HCT116 (cell line): ENCODE data around the gene C10orf105. TPM values are rescaled to one million over a fixed set of nuclear protein-coding genes. Genes with fewer than 3 reads are reported as not detected.

Source experiments
- ATAC-seq: fragments of 200-7000 bp; cut with Tn5 transposase; 2 replicates; pipeline ENCODE4 v1.9.1; 2020; ENCODE audit warnings: mild to moderate bottlenecking, moderate library complexity
- BruUV-seq: library from RNA; stranded (reverse); fragments of 400-500 nt; replicated peaks from 2 replicates; lab custom pipeline; 2021; lab: Mats Ljungman, UMichigan
- CTCF ChIA-PET: fragments of 300-600 bp; sonication (Branson Sonifier 250); formaldehyde crosslinking; loops from one replicate; lab custom pipeline; 2021; ENCODE audit warnings: antibody characterized with exemption; lab: Charles Lee
- POLR2A ChIA-PET: fragments of 300-600, 350-600 bp; sonication (Branson Sonifier 250); formaldehyde crosslinking; loops from one replicate; lab custom pipeline; 2021; ENCODE audit warnings: antibody characterized with exemption; lab: Charles Lee
- RAD21 ChIA-PET, 2 experiments: fragments of 300-600 bp; sonication (Branson Sonifier 250); formaldehyde crosslinking; loops; one replicate each; lab custom pipeline; 2023; ENCODE audit warnings: low total read pairs in 2 of 2; ENCODE audit not compliant: uncharacterized antibody in 2 of 2, unreplicated experiment in 2 of 2, low non-redundant PET in 1 of 2; lab: Charles Lee
- DNase-seq: peaks from one replicate; pipeline ENCODE4 v3.0.0-alpha.2; 2010; ENCODE audit warnings: low read depth, low spot score
- H2AFZ ChIP-seq: fragments of 200-600 bp; shearing (Covaris generic), sonication (generic); 2 replicates; pipeline ENCODE4 v1.6.1; 2017; ENCODE audit warnings: low read depth, mixed run types, mixed read lengths, antibody characterized with exemption, low read length; ENCODE audit not compliant: poor library complexity, severe bottlenecking
- H3K27ac ChIP-seq: 2 replicates; pipeline ENCODE4 v1.5.1; 2012; ENCODE audit warnings: low read depth, low read length
- H3K27me3 ChIP-seq: fragments of 200-600 bp; sonication (generic); 2 replicates; pipeline ENCODE4 v1.6.1; 2016; ENCODE audit warnings: mixed run types, low read length, mixed read lengths; ENCODE audit not compliant: insufficient read depth
- H3K36me3 ChIP-seq, 2 experiments: fragments of 200-500 bp in 1 of 2; fragments of 200-600 bp in 1 of 2; sonication (Bioruptor generic) in 1 of 2; sonication (generic) in 1 of 2; 2 replicates each; pipeline versions ENCODE4 v1.5.1 to v1.6.1; 2014 to 2016; ENCODE audit warnings: low read length in 2 of 2, inconsistent platforms in 1 of 2, mixed read lengths in 1 of 2, mixed run types in 1 of 2; ENCODE audit not compliant: insufficient read depth in 2 of 2, control insufficient read depth in 1 of 2
- H3K4me1 ChIP-seq, 2 experiments: fragments of 200-600 bp in 1 of 2; sonication (generic) in 1 of 2; 2 replicates each; pipeline versions ENCODE4 v1.5.1 to v1.6.1; 2012 to 2017; ENCODE audit warnings: low read length in 2 of 2, inconsistent platforms in 1 of 2, mild to moderate bottlenecking in 1 of 2, mixed read lengths in 1 of 2, mixed run types in 1 of 2, moderate library complexity in 1 of 2; ENCODE audit not compliant: insufficient read depth in 2 of 2, control insufficient read depth in 1 of 2
- H3K4me2 ChIP-seq: fragments of 200-600 bp; sonication (generic); 2 replicates; pipeline ENCODE4 v1.6.1; 2017; ENCODE audit warnings: mixed run types, low read length, mixed read lengths
- H3K4me3 ChIP-seq, 2 experiments: fragments of 200-600 bp in 1 of 2; sonication (generic) in 1 of 2; replicated peaks in 1 of 2; 2 replicates each; pipeline ENCODE4 v1.5.1; 2011 to 2016; ENCODE audit warnings: low read length in 2 of 2, control low read depth in 1 of 2, low read depth in 1 of 2, mild to moderate bottlenecking in 1 of 2, mixed read lengths in 1 of 2, mixed run types in 1 of 2
- H3K79me2 ChIP-seq: fragments of 200-600 bp; sonication (generic); 2 replicates; pipeline ENCODE4 v1.6.1; 2017; ENCODE audit warnings: mild to moderate bottlenecking, mixed run types, low read length, moderate library complexity, mixed read lengths; ENCODE audit not compliant: insufficient read depth
- H3K9ac ChIP-seq: fragments of 200-600 bp; sonication (generic); 2 replicates; pipeline ENCODE4 v1.6.1; 2016; ENCODE audit warnings: low read length, mixed read lengths
- H3K9me2 ChIP-seq: fragments of 200-600 bp; sonication (generic), shearing (Covaris generic); 2 replicates; pipeline ENCODE4 v1.6.1; 2017; ENCODE audit warnings: mixed run types, mild to moderate bottlenecking, moderate library complexity; ENCODE audit not compliant: insufficient read depth
- H3K9me3 ChIP-seq, 2 experiments: fragments of 200-500 bp in 1 of 2; fragments of 200-600 bp in 1 of 2; sonication (Bioruptor generic) in 1 of 2; sonication (generic) in 1 of 2; 2 replicates each; pipeline ENCODE4 v1.6.1; 2014 to 2017; ENCODE audit warnings: low read length in 2 of 2, mixed read lengths in 2 of 2, inconsistent platforms in 1 of 2, low read depth in 1 of 2, mild to moderate bottlenecking in 1 of 2, mixed run types in 1 of 2, moderate library complexity in 1 of 2; ENCODE audit not compliant: control insufficient read depth in 1 of 2, insufficient read depth in 1 of 2
- H4K20me1 ChIP-seq: fragments of 200-600 bp; sonication (generic), shearing (Covaris generic); 2 replicates; pipeline ENCODE4 v1.6.1; 2017; ENCODE audit warnings: mixed run types, mild to moderate bottlenecking, moderate library complexity; ENCODE audit not compliant: insufficient read depth
- CBX3 ChIP-seq: IDR thresholded peaks from 2 replicates; pipeline ENCODE4 v1.6.1; 2012; ENCODE audit warnings: low read depth
- CEBPB ChIP-seq: IDR thresholded peaks from 2 replicates; pipeline ENCODE4 v1.6.1; 2012; ENCODE audit warnings: low read depth
- ELF1 ChIP-seq: IDR thresholded peaks from 2 replicates; pipeline ENCODE4 v1.6.1; 2012; ENCODE audit warnings: low read depth, borderline replicate concordance
- FOSL1 ChIP-seq: IDR thresholded peaks from 2 replicates; pipeline ENCODE4 v1.6.1; 2012; ENCODE audit warnings: low read depth
- JUND ChIP-seq: IDR thresholded peaks from 2 replicates; pipeline ENCODE4 v1.6.1; 2012
- POLR2A ChIP-seq: IDR thresholded peaks from 2 replicates; pipeline ENCODE4 v1.7.0; 2011; ENCODE audit warnings: borderline replicate concordance; ENCODE audit not compliant: insufficient read depth, insufficient read length; ENCODE audit errors: extremely low read depth
- RAD21 ChIP-seq: IDR thresholded peaks from 2 replicates; pipeline ENCODE4 v1.6.1; 2012; ENCODE audit warnings: low read depth, mild to moderate bottlenecking
- SIN3A ChIP-seq: IDR thresholded peaks from 2 replicates; pipeline ENCODE4 v1.6.1; 2012; ENCODE audit warnings: low read depth
- SP1 ChIP-seq: IDR thresholded peaks from 2 replicates; pipeline ENCODE4 v1.6.1; 2012; ENCODE audit warnings: low read depth
- SRF ChIP-seq: IDR thresholded peaks from 2 replicates; pipeline ENCODE4 v1.6.1; 2012; ENCODE audit warnings: low read depth
- TCF7L2 ChIP-seq: IDR thresholded peaks from 2 replicates; pipeline ENCODE4 v1.7.0; 2011; ENCODE audit warnings: borderline replicate concordance, inconsistent platforms; ENCODE audit not compliant: insufficient read depth, insufficient read length; ENCODE audit errors: extremely low read depth
- intact Hi-C: fragments of 100-400 bp; cut with micrococcal nuclease; formaldehyde crosslinking; loops from 2 replicates; pipeline ENCODE4 v1.10.0; 2022
- total RNA-seq: library from RNA; stranded (reverse); gene quantifications from one replicate; pipeline ENCODE4 v1.2.1, GENCODE V29; 2021; ENCODE audit not compliant: unreplicated experiment
- TF ChIP-seq, protein P1 (sequence below): IDR thresholded peaks from 2 replicates; pipeline ENCODE4 v1.6.1; 2012; ENCODE audit warnings: low read depth
- TF ChIP-seq, protein P2 (sequence below): IDR thresholded peaks from 2 replicates; pipeline ENCODE4 v1.6.1; 2012
- TF ChIP-seq, protein P3 (sequence below), 3 experiments: fragments of 200-600 bp in 1 of 3; sonication (generic) in 1 of 3; IDR thresholded peaks in 2 of 3; conservative IDR thresholded peaks in 1 of 3; 2 replicates each; pipeline ENCODE4 v1.5.1; 2012 to 2017; ENCODE audit warnings: low read depth in 2 of 3, low read length in 2 of 3, antibody characterized with exemption in 1 of 3, borderline replicate concordance in 1 of 3, control low read depth in 1 of 3, mild to moderate bottlenecking in 1 of 3, mixed read lengths in 1 of 3, mixed run types in 1 of 3, moderate library complexity in 1 of 3; ENCODE audit not compliant: insufficient read depth in 1 of 3

Gene C10orf105
- total RNA-seq, 1 experiment from 2014 or later = not detected

DNA sequence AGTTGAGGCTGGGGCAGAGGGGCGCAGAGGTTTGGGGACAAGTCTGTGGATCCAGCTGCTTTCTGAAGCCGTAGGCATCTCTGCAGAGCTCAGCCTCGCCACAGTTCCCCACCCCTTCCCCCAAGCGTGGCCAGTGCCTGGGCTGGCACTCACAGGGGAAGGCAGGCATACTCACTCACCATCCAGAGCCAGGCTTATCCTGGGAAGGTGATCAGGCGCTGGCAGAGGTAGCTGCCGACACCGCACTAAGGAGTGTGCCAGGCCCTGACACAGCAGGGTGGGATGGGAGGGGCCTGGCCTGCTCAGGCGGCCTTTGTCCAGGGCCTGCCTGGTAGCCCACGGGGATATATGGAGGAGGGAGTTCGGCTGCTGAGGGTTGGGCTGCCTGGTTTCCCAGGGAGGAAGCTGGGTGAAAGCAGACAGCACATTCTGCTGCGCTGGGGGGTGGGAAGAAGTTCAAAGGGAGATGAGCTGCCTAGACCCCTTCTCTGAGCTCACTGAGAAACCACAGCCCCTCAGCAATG is 37.9 kb upstream of the C10orf105 start:
- H3K36me3 ChIP-seq = no peaks in the 10 kb centered on the region
- no peak overlapping the region for H3K27ac ChIP-seq
- H3K4me1 ChIP-seq = peaks cover 8 to 36% of the 10 kb centered on the region in 2 experiments
- no peaks in the 10 kb centered on the region for H3K27me3 ChIP-seq
- H2AFZ ChIP-seq = no peak overlapping the region
- no peaks in the 10 kb centered on the region for H3K9me2 ChIP-seq
- no peak for ATAC-seq
- no peaks in the 10 kb centered on the region for H3K79me2 ChIP-seq
- TF ChIP-seq SRF = no peak
- TF ChIP-seq, all 23 proteins: peak for 0
- DNase-seq = no peak
- Histone ChIP-seq H3K4me2 (no peak overlapping the region), H3K9ac (no peak overlapping the region), H3K9me3 (no peaks in the 10 kb centered on the region), H4K20me1 (no peaks in the 10 kb centered on the region), H3K4me3 (no peak overlapping the region)
- RAD21 ChIA-PET = no interaction called here
- intact Hi-C loops = no loop called here
- POLR2A ChIA-PET = interaction anchor here (1.7 kb wide), 1 partner anchor 16 kb away, joined by 3 read pairs; the partner anchor contains the start of gene VSIR
- CTCF ChIA-PET = interaction anchor here (1.0 to 1.3 kb wide), 2 partner anchors 10 to 16 kb away, joined by 4 read pairs; partner anchors contain the start of gene VSIR
- BruUV-seq = no TSS peak

DNA sequence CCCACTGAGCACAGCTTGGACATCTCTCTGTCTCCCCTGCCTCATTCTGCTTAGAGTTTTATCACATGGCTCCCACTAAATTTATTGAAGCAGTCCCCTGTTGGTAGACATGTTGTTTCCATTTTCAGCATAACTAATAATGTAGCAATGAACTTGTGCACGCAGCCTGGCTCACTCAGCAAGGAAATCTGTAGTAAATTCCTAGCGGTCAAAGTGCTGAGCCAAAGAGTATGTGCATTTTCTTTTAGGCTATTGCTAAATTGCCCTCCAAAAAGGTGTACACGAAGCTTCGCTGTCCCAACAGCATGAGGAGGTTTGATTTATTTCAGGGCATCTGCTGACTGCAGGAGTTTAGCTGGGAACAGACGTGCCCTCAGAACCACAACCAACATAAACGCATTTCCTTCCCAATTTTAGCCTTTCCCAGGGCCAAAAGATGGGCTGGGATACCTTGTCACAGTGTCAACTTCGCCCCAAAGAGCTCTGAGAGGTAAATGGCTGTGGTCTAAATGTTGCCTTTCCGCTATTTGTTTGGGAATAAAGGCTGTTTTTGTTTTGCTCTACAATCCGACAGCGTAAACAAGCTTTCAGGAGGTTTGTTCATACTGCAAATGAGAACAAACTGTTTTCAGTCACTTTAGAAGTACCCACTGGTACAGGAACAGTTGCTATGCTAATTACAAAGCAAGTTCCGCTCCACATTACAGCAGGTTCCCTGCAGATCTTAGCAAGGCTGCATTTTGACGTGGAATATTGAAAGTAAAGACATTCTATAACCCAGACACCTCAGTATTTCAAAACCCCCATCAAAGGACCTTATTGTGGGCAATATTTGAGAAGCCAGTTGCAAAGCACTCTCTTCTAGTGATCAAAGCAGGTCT is 37.0 kb upstream of the C10orf105 start:
- Histone ChIP-seq H3K79me2 (no peaks in the 10 kb centered on the region), H3K27ac (no peak overlapping the region), H3K9ac (no peak overlapping the region), H3K4me1 (peaks cover 3 to 27% of the 10 kb centered on the region in 2 experiments; a peak in 2 of 4 replicates), H3K36me3 (no peaks in the 10 kb centered on the region), H3K9me2 (no peaks in the 10 kb centered on the region), H3K4me3 (no peak overlapping the region), H2AFZ (no peak overlapping the region), H3K9me3 (no peaks in the 10 kb centered on the region), H4K20me1 (no peaks in the 10 kb centered on the region), H3K4me2 (no peak overlapping the region), H3K27me3 (no peaks in the 10 kb centered on the region)
- ChIA-PET POLR2A (interaction anchor here (1.7 kb wide), 1 partner anchor 17 kb away, joined by 3 read pairs; the partner anchor contains the start of gene VSIR), RAD21 (no interaction called here), CTCF (no interaction called here)
- DNase-seq (no peak), ATAC-seq (no peak)
- BruUV-seq = no TSS peak
- intact Hi-C loops = no loop called here
- no peak for TF ChIP-seq SP1
- no peak for TF ChIP-seq CBX3
- TF ChIP-seq SIN3A = no peak
- TF ChIP-seq, protein P1, sequence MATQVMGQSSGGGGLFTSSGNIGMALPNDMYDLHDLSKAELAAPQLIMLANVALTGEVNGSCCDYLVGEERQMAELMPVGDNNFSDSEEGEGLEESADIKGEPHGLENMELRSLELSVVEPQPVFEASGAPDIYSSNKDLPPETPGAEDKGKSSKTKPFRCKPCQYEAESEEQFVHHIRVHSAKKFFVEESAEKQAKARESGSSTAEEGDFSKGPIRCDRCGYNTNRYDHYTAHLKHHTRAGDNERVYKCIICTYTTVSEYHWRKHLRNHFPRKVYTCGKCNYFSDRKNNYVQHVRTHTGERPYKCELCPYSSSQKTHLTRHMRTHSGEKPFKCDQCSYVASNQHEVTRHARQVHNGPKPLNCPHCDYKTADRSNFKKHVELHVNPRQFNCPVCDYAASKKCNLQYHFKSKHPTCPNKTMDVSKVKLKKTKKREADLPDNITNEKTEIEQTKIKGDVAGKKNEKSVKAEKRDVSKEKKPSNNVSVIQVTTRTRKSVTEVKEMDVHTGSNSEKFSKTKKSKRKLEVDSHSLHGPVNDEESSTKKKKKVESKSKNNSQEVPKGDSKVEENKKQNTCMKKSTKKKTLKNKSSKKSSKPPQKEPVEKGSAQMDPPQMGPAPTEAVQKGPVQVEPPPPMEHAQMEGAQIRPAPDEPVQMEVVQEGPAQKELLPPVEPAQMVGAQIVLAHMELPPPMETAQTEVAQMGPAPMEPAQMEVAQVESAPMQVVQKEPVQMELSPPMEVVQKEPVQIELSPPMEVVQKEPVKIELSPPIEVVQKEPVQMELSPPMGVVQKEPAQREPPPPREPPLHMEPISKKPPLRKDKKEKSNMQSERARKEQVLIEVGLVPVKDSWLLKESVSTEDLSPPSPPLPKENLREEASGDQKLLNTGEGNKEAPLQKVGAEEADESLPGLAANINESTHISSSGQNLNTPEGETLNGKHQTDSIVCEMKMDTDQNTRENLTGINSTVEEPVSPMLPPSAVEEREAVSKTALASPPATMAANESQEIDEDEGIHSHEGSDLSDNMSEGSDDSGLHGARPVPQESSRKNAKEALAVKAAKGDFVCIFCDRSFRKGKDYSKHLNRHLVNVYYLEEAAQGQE = no peak
- TF ChIP-seq ELF1 = no peak
- TF ChIP-seq, protein P2, sequence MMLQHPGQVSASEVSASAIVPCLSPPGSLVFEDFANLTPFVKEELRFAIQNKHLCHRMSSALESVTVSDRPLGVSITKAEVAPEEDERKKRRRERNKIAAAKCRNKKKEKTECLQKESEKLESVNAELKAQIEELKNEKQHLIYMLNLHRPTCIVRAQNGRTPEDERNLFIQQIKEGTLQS = no peak
- TF ChIP-seq CEBPB = no peak
- TF ChIP-seq JUND = no peak
- TF ChIP-seq TCF7L2 = no peak
- TF ChIP-seq, protein P3, sequence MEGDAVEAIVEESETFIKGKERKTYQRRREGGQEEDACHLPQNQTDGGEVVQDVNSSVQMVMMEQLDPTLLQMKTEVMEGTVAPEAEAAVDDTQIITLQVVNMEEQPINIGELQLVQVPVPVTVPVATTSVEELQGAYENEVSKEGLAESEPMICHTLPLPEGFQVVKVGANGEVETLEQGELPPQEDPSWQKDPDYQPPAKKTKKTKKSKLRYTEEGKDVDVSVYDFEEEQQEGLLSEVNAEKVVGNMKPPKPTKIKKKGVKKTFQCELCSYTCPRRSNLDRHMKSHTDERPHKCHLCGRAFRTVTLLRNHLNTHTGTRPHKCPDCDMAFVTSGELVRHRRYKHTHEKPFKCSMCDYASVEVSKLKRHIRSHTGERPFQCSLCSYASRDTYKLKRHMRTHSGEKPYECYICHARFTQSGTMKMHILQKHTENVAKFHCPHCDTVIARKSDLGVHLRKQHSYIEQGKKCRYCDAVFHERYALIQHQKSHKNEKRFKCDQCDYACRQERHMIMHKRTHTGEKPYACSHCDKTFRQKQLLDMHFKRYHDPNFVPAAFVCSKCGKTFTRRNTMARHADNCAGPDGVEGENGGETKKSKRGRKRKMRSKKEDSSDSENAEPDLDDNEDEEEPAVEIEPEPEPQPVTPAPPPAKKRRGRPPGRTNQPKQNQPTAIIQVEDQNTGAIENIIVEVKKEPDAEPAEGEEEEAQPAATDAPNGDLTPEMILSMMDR (IDR thresholded peaks at IDR 0.05 in 2 of 3, conservative IDR thresholded peaks at IDR 0.05 in 1 of 3; ENCODE audit: borderline replicate concordance in 1 of 3, insufficient read depth in 1 of 3, low read depth in 2 of 3, low read length in 2 of 3) = no peak
- no peak for TF ChIP-seq RAD21
- TF ChIP-seq FOSL1 = no peak
- no peak for TF ChIP-seq POLR2A
